ENCODE data around the gene NUP214.

DNA sequence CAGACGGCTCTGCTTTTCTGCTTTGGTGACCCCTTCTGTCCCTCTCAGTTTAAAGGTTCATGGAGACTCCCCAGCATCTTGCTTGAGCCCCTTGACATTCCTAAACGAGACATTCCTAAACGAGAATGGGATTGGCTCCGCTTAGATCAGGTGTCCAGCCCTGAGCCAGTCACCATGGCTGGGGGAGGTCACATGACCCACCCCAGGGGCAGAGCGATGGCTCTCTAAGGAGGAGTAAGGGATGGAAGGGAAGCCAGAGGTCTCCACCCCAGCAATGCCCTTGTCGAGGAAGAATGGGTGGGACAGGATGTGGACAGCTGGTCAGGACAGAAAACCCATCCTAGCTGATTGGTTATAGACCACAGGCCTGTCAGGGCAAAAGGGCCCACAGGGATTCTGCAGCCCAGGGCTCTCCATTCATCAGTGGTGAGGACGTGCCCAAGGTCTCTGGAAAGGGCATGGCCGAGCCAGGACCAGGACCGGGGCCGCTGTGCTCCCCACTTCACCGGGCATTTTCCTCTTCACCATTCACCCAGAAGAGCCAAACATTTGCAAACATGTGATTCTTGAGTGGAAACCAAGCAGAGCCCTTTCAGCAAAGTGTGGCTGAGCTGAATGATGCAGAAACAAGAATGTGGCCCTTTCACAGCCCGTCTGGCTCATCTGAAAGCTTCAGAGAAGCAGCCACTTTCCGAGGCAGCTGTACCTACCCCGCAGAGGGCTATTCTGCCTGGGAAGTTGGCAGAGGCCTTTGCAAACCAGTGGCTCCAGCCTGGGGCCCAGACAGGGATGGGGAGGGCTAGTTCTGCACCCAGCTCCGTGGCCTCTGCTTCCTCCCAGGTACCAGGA, 48.8 kb upstream of the NUP214 start:
- TF ChIP-seq CTCF (IDR thresholded peaks at IDR 0.05) = no peak
- no peak for TF ChIP-seq POLR2A (IDR thresholded peaks at IDR 0.05)

All from vagina (tissue), 2 donors.